Colonic mucosa (tissue), 4 donors: ENCODE data around the gene TFAP2B. TPM values are rescaled to one million over a fixed set of nuclear protein-coding genes. Genes with fewer than 3 reads are reported as not detected.
A peak's percentile ranks its signal among the peaks of the same experiment; 100 is the strongest.

ENCODE experiments used
- DNase-seq: peaks from one replicate; pipeline ENCODE4 v3.0.0-alpha.2; 2020
- H3K27ac ChIP-seq: fragments of 200-600 bp; one replicate; pipeline ENCODE4 v1.8.0; 2021
- H3K27me3 ChIP-seq: fragments of 200-600 bp; one replicate; pipeline ENCODE4 v1.8.0; 2021
- H3K36me3 ChIP-seq: fragments of 200-600 bp; one replicate; pipeline ENCODE4 v1.8.0; 2021
- H3K4me1 ChIP-seq: fragments of 200-600 bp; one replicate; pipeline ENCODE4 v1.8.0; 2021; ENCODE audit warnings: mild to moderate bottlenecking
- H3K4me3 ChIP-seq: fragments of 200-600 bp; one replicate; pipeline ENCODE4 v1.8.0; 2021
- H3K9ac ChIP-seq, 2 donors: one replicate each; pipeline ENCODE4 v1.7.0; 2013; ENCODE audit warnings: control low read depth in 2 of 2, low read depth in 2 of 2, low read length in 2 of 2
- H3K9me3 ChIP-seq: fragments of 200-600 bp; one replicate; pipeline ENCODE4 v1.8.0; 2021
- CTCF ChIP-seq: fragments of 200-600 bp; IDR thresholded peaks from one replicate; pipeline ENCODE4 v1.8.0; 2022; ENCODE audit warnings: antibody characterized with exemption, mild to moderate bottlenecking
- intact Hi-C: fragments of 100-400 bp; cut with DNase I; formaldehyde crosslinking; loops from one replicate; pipeline ENCODE4 v1.14.1; 2022
- total RNA-seq, 2 donors: library from RNA; stranded (reverse); fragmentation: NEBNext Ultra II Directional in 1 of 2; extraction: Animal tissue kit (Norgen Biotek cat#: 25700) in 1 of 2; gene quantifications; one replicate each; pipeline ENCODE4 v1.2.1, GENCODE V29; 2021
- donor health status: healthy.
- donor health status: DM: no; HTN: no; CAD: no.
- donor health status: DM: no; HTN: no; CAD: no.

TFAP2B gene
- total RNA-seq, 2 donors from 2014 or later, result not detected

- Histone ChIP-seq H3K9me3 (no peaks in the 10 kb centered on the region), H3K27ac (no peak overlapping the region), H3K27me3 (peaks cover 46% of the 10 kb centered on the region), H3K4me1 (no peaks in the 10 kb centered on the region), H3K9ac (no peak overlapping the region), H3K4me3 (peak overlapping the region; percentile 40), H3K36me3 (no peaks in the 10 kb centered on the region)
- peak; percentile 80 for DNase-seq
- intact Hi-C loops, result loop anchor here (5.0 to 10.0 kb wide), 6 partner anchors 539 to 1209 kb away; no protein-coding TSS in a partner anchor
- TF ChIP-seq CTCF, result peak; percentile 94
Measured at GRCh38 chr6:50816115-50816675, 2.5 kb upstream of the TFAP2B start.

GRCh38 chr6:50816947-50817645 lies 1.6 kb upstream of the TFAP2B start:
- H3K27ac ChIP-seq, result no peak overlapping the region
- no peak overlapping the region for H3K9ac ChIP-seq
- no peak overlapping the region for H3K4me3 ChIP-seq
- H3K4me1 ChIP-seq, result no peaks in the 10 kb centered on the region
- intact Hi-C loops, result loop anchor here (5.0 to 10.0 kb wide), 6 partner anchors 538 to 1208 kb away; no protein-coding TSS in a partner anchor
- no peaks in the 10 kb centered on the region for H3K36me3 ChIP-seq
- no peak for DNase-seq
- H3K27me3 ChIP-seq, result peaks cover 53% of the 10 kb centered on the region
- no peaks in the 10 kb centered on the region for H3K9me3 ChIP-seq
- no peak for TF ChIP-seq CTCF

- no peak overlapping the region for H3K4me3 ChIP-seq
- H3K4me1 ChIP-seq, result no peaks in the 10 kb centered on the region
- no peaks in the 10 kb centered on the region for H3K36me3 ChIP-seq
- no peaks in the 10 kb centered on the region for H3K9me3 ChIP-seq
- no peak overlapping the region for H3K27ac ChIP-seq
- H3K9ac ChIP-seq, result no peak overlapping the region
- no peak for DNase-seq
- no peak for TF ChIP-seq CTCF
- intact Hi-C loops, result loop anchor here (5.0 to 10.0 kb wide), 6 partner anchors 537 to 1207 kb away; no protein-coding TSS in a partner anchor
- peaks cover 57% of the 10 kb centered on the region for H3K27me3 ChIP-seq
Measured at GRCh38 chr6:50817646-50817950, 1.1 kb upstream of the TFAP2B start.

GRCh38 chr6:50818020-50818419 lies 651 bp upstream of the TFAP2B start:
- intact Hi-C loops, result loop anchor here (5.0 to 10.0 kb wide), 6 partner anchors 537 to 1207 kb away; no protein-coding TSS in a partner anchor
- peaks cover 61% of the 10 kb centered on the region for H3K27me3 ChIP-seq
- no peaks in the 10 kb centered on the region for H3K9me3 ChIP-seq
- H3K4me3 ChIP-seq, result no peak overlapping the region
- TF ChIP-seq CTCF, result no peak
- H3K9ac ChIP-seq, result no peak overlapping the region
- H3K27ac ChIP-seq, result no peak overlapping the region
- H3K36me3 ChIP-seq, result no peaks in the 10 kb centered on the region
- no peaks in the 10 kb centered on the region for H3K4me1 ChIP-seq
- DNase-seq, result no peak

- intact Hi-C loops, result loop anchor here (5.0 to 10.0 kb wide), 6 partner anchors 535 to 1205 kb away; no protein-coding TSS in a partner anchor
- TF ChIP-seq CTCF, result no peak
- no peak for DNase-seq
Measured at GRCh38 chr6:50819466-50819903, 814 bp downstream of the TFAP2B start.

More at GRCh38 chr6:50819466-50819903, 814 bp downstream of the TFAP2B start:
- no peak overlapping the region for H3K9ac ChIP-seq
- H3K27me3 ChIP-seq, result peaks cover 75% of the 10 kb centered on the region
- H3K27ac ChIP-seq, result no peak overlapping the region
- H3K4me3 ChIP-seq, result no peak overlapping the region
- no peaks in the 10 kb centered on the region for H3K4me1 ChIP-seq
- H3K9me3 ChIP-seq, result no peaks in the 10 kb centered on the region
- no peaks in the 10 kb centered on the region for H3K36me3 ChIP-seq
